K562 (cell line): ENCODE results near the gene AQP2. TPM values are rescaled to one million over a fixed set of nuclear protein-coding genes. Genes with fewer than 3 reads are reported as not detected.

Experiments used
- ARID1B ChIP-seq: fragments of 450-650 bp; IDR thresholded peaks from 2 replicates; pipeline ENCODE4 v1.6.1; 2016; ENCODE audit warnings: antibody characterized with exemption, mild to moderate bottlenecking, inconsistent platforms
- ASH1L ChIP-seq: fragments of 450-650 bp; IDR thresholded peaks from 2 replicates; pipeline ENCODE4 v1.6.1; 2018; ENCODE audit warnings: borderline replicate concordance, mild to moderate bottlenecking, low read depth; ENCODE audit not compliant: partially characterized antibody
- CHD2 ChIP-seq: IDR thresholded peaks from 2 replicates; pipeline ENCODE4 v1.6.1; 2011; ENCODE audit warnings: low read depth, low read length
- DACH1 ChIP-seq: fragments of 450-650 bp; IDR thresholded peaks from 2 replicates; pipeline ENCODE4 v1.6.1; 2018; ENCODE audit not compliant: partially characterized antibody
- FOXK1 ChIP-seq: sonication (generic); formaldehyde crosslinking; IDR thresholded peaks from 2 replicates; pipeline ENCODE4 v1.8.0; 2022; ENCODE audit warnings: missing genetic modification reagents, mild to moderate bottlenecking, borderline replicate concordance
- JUNB ChIP-seq: fragments of 450-650 bp; formaldehyde crosslinking; conservative IDR thresholded peaks from 2 replicates; pipeline ENCODE4 v1.4.0; 2020; ENCODE audit warnings: mild to moderate bottlenecking
- KDM1A ChIP-seq, 2 experiments: fragments of 450-650 bp; IDR thresholded peaks; 2 replicates each; pipeline ENCODE4 v1.6.1; 2016; ENCODE audit warnings: mild to moderate bottlenecking in 2 of 2
- MEIS2 ChIP-seq: fragments of 450-650 bp; IDR thresholded peaks from 2 replicates; pipeline ENCODE4 v1.6.1; 2014; ENCODE audit warnings: mild to moderate bottlenecking; ENCODE audit not compliant: partially characterized antibody
- POLR2B ChIP-seq: fragments of 450-650 bp; IDR thresholded peaks from 2 replicates; pipeline ENCODE4 v1.6.1; 2018; ENCODE audit warnings: low read depth; ENCODE audit not compliant: partially characterized antibody
- SMAD2 ChIP-seq: fragments of 150-350 bp; IDR thresholded peaks from 2 replicates; pipeline ENCODE4 v1.6.1; 2014; ENCODE audit warnings: low read depth, mild to moderate bottlenecking, low read length
- SREBF2 ChIP-seq: sonication (generic); formaldehyde crosslinking; IDR thresholded peaks from 2 replicates; pipeline ENCODE4 v1.4.0; 2020; ENCODE audit warnings: mild to moderate bottlenecking, missing genetic modification reagents
- STAT5A ChIP-seq: IDR thresholded peaks from 2 replicates; pipeline ENCODE4 v1.6.1; 2012; ENCODE audit warnings: low read length, inconsistent platforms, borderline replicate concordance
- TAF15 ChIP-seq: fragments of 200-400 bp; formaldehyde crosslinking; IDR thresholded peaks from 2 replicates; pipeline ENCODE4 v1.6.1; 2017; ENCODE audit warnings: mild to moderate bottlenecking, low read depth, low read length, moderate library complexity
- TRIM24 ChIP-seq, 2 experiments: fragments of 450-650 bp; IDR thresholded peaks; 2 replicates each; pipeline ENCODE4 v1.6.1; 2016
- XRCC5 ChIP-seq: fragments of 200-400 bp; formaldehyde crosslinking; IDR thresholded peaks from 2 replicates; pipeline ENCODE4 v1.6.1; 2017; ENCODE audit warnings: low read depth, mild to moderate bottlenecking, low read length
- ZBTB7A ChIP-seq: IDR thresholded peaks from 2 replicates; pipeline ENCODE4 v1.6.1; 2011; ENCODE audit warnings: low read depth, mild to moderate bottlenecking, low read length, moderate library complexity, borderline replicate concordance; ENCODE audit not compliant: control insufficient read depth
- ZBTB8A ChIP-seq: fragments of 450-650 bp; IDR thresholded peaks from 2 replicates; pipeline ENCODE4 v1.6.1; 2018; ENCODE audit warnings: mild to moderate bottlenecking, moderate library complexity; ENCODE audit not compliant: partially characterized antibody
- ZNF212 ChIP-seq: fragments of 450-650 bp; formaldehyde crosslinking; IDR thresholded peaks from 2 replicates; pipeline ENCODE4 v1.4.0; 2020; ENCODE audit warnings: mild to moderate bottlenecking
- ZNF253 ChIP-seq: fragments of 250-450 bp; sonication (Bioruptor Pico); conservative IDR thresholded peaks from 2 replicates; pipeline ENCODE4 v1.6.1; 2021; ENCODE audit warnings: mild to moderate bottlenecking
- ZNF589 ChIP-seq: fragments of 200-800 bp; sonication (Bioruptor generic); IDR thresholded peaks from 2 replicates; pipeline ENCODE4 v1.6.1; 2016; ENCODE audit warnings: low read depth, missing genetic modification characterization, missing compliant biosample characterization
- ZNF695 ChIP-seq: fragments of 450-650 bp; formaldehyde crosslinking; IDR thresholded peaks from 2 replicates; pipeline ENCODE4 v1.4.0; 2020; ENCODE audit warnings: mild to moderate bottlenecking, moderate library complexity
- ZNF76 ChIP-seq: fragments of 250-450 bp; sonication (Bioruptor Pico); IDR thresholded peaks from 2 replicates; pipeline ENCODE4 v1.4.0; 2020; ENCODE audit warnings: mild to moderate bottlenecking, moderate library complexity, borderline replicate concordance
- ZSCAN32 ChIP-seq: fragments of 450-650 bp; formaldehyde crosslinking; IDR thresholded peaks from 2 replicates; pipeline ENCODE4 v1.4.0; 2020; ENCODE audit warnings: mild to moderate bottlenecking, moderate library complexity
- polyA plus RNA-seq, 8 experiments: library from polyadenylated mRNA; depleted of rRNA in 4 of 8; stranded (reverse) in 5 of 8; unstranded in 3 of 8; fragments of >200 nt; fragmentation: Nextera tagmentation in 2 of 8; fragmentation: Illumina TruSeq in 1 of 8; extraction: Ambion mirVana in 2 of 8; extraction: Trizol in 1 of 8; gene quantifications; 2 replicates each; pipeline versions ENCODE4 v1.2.1 to v1.2.3, GENCODE V29; 2011 to 2014; ENCODE audit warnings: inconsistent platforms in 1 of 8, missing spikeins in 1 of 8
- total RNA-seq, 7 experiments: library from RNA; depleted of rRNA in 6 of 7; stranded (reverse); fragments of >200 nt in 6 of 7; fragmentation: Illumina TruSeq in 2 of 7; extraction: Trizol in 2 of 7; gene quantifications; 2 replicates each; pipeline versions ENCODE4 v1.2.1 to v1.2.3, GENCODE V29; 2011 to 2021; ENCODE audit warnings: low replicate concordance in 1 of 7
- TF ChIP-seq, protein P1 (sequence below): fragments of 200-800 bp; sonication (Bioruptor generic); IDR thresholded peaks from 2 replicates; pipeline ENCODE4 v1.6.1; 2017; ENCODE audit warnings: missing genetic modification characterization, missing compliant biosample characterization
- TF ChIP-seq, protein P2 (sequence below), 2 experiments: IDR thresholded peaks in 1 of 2; conservative IDR thresholded peaks in 1 of 2; 2 replicates each; pipeline ENCODE4 v1.6.1; 2016; ENCODE audit warnings: low read depth in 2 of 2, mild to moderate bottlenecking in 1 of 2, missing compliant biosample characterization in 1 of 2, missing genetic modification characterization in 1 of 2, moderate library complexity in 1 of 2

The AQP2 gene
- total and polyA plus RNA-seq, 9 of the 15 experiments (the other 6 are each of a cell fraction or from before 2014, with no cell fraction given): not detected

DNA sequence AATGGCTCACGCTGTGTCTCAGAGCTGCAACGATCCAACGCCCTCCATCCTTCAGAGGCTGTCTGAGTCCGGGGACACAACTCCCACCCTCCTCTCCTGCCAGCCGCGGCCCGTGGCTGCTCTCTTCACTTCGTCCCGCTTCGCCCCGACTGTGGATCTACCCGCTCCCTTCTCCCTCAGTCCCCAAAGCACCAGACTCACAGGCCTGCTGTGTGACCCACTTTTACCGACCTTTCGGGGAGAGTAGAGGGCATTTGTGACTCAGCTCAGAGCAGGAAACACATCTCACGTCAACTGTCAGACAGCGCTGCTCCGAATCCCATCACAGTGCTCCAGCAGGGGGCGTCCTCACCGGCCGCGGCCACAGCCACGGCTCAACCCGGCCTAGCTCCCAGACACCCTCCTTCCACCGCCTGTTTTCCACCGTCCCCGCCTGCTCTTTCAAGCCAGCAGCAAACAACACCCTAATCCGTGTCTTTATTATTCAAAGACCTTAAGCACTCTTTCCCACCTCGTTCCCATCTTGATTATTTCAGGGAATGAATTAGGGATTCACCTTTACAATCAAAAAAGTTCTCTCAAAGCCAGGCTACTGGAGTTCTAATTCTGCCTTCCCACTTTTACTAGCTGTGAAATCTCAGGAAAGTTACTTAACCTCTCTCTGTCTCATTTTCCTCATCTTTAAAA lies 5.0 kb upstream of the AQP2 start (continued):
- TF ChIP-seq ZBTB7A (peak; percentile 19; the same call in 1 of the 2 replicates), ZNF212 (CRISPR knock-in tag) (no peak), POLR2B (no peak), ZSCAN32 (no peak), ZBTB8A (no peak), KDM1A (IDR thresholded peaks at IDR 0.05) (no peak), ASH1L (no peak), ZNF253 (CRISPR knock-in tag) (no peak), ZNF589 (no peak), TAF15 (no peak), FOXK1 (CRISPR knock-in tag) (no peak), DACH1 (no peak), CHD2 (no peak), ZNF76 (no peak), ARID1B (peak; percentile 62), SREBF2 (CRISPR knock-in tag) (no peak), SMAD2 (no peak), ZNF695 (CRISPR knock-in tag) (no peak), TRIM24 (IDR thresholded peaks at IDR 0.05) (peak in 1 of 2 experiments; percentile 38; a peak in 1 of 4 replicates), XRCC5 (peak; percentile 80; the same call in 1 of the 2 replicates), STAT5A (no peak), MEIS2 (peak; percentile 89), JUNB (CRISPR knock-in tag) (no peak)
- TF ChIP-seq, protein P1, sequence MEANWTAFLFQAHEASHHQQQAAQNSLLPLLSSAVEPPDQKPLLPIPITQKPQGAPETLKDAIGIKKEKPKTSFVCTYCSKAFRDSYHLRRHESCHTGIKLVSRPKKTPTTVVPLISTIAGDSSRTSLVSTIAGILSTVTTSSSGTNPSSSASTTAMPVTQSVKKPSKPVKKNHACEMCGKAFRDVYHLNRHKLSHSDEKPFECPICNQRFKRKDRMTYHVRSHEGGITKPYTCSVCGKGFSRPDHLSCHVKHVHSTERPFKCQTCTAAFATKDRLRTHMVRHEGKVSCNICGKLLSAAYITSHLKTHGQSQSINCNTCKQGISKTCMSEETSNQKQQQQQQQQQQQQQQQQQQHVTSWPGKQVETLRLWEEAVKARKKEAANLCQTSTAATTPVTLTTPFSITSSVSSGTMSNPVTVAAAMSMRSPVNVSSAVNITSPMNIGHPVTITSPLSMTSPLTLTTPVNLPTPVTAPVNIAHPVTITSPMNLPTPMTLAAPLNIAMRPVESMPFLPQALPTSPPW (CRISPR knock-in tag): peak; percentile 41; the same call in 1 of the 2 replicates
- TF ChIP-seq, protein P2, sequence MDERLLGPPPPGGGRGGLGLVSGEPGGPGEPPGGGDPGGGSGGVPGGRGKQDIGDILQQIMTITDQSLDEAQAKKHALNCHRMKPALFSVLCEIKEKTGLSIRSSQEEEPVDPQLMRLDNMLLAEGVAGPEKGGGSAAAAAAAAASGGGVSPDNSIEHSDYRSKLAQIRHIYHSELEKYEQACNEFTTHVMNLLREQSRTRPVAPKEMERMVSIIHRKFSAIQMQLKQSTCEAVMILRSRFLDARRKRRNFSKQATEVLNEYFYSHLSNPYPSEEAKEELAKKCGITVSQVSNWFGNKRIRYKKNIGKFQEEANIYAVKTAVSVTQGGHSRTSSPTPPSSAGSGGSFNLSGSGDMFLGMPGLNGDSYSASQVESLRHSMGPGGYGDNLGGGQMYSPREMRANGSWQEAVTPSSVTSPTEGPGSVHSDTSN (CRISPR knock-in tag; IDR thresholded peaks at IDR 0.05; ENCODE audit: low read depth): peak; percentile 48
- TF ChIP-seq, protein P2 (tag; conservative IDR thresholded peaks at IDR 0.05; ENCODE audit: low read depth): peak; percentile 80
